C4-2B (cell line): ENCODE results near the gene CPA2.

ENCODE experiments used
- H3K27ac ChIP-seq: fragments of 450-650 bp; 2 replicates; pipeline ENCODE4 v1.5.1; 2017
- ZFX ChIP-seq: fragments of 450-650 bp; IDR thresholded peaks from 2 replicates; pipeline ENCODE4 v1.6.1; 2017
- TF ChIP-seq, protein P1 (sequence below): fragments of 450-650 bp; conservative IDR thresholded peaks from 2 replicates; pipeline ENCODE4 v1.5.1; 2017; ENCODE audit warnings: mild to moderate bottlenecking

The CPA2 gene

GRCh38 chr7:130273081-130273932, 6.6 kb downstream of the CPA2 start:
- no peak for TF ChIP-seq ZFX
- TF ChIP-seq, protein P1, sequence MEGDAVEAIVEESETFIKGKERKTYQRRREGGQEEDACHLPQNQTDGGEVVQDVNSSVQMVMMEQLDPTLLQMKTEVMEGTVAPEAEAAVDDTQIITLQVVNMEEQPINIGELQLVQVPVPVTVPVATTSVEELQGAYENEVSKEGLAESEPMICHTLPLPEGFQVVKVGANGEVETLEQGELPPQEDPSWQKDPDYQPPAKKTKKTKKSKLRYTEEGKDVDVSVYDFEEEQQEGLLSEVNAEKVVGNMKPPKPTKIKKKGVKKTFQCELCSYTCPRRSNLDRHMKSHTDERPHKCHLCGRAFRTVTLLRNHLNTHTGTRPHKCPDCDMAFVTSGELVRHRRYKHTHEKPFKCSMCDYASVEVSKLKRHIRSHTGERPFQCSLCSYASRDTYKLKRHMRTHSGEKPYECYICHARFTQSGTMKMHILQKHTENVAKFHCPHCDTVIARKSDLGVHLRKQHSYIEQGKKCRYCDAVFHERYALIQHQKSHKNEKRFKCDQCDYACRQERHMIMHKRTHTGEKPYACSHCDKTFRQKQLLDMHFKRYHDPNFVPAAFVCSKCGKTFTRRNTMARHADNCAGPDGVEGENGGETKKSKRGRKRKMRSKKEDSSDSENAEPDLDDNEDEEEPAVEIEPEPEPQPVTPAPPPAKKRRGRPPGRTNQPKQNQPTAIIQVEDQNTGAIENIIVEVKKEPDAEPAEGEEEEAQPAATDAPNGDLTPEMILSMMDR: no peak

GRCh38 chr7:130273933-130274255, 7.2 kb downstream of the CPA2 start:
- TF ChIP-seq ZFX: no peak
- H3K27ac ChIP-seq: no peak overlapping the region

More at GRCh38 chr7:130273081-130273932, 6.6 kb downstream of the CPA2 start:
- no peak overlapping the region for H3K27ac ChIP-seq

DNA sequence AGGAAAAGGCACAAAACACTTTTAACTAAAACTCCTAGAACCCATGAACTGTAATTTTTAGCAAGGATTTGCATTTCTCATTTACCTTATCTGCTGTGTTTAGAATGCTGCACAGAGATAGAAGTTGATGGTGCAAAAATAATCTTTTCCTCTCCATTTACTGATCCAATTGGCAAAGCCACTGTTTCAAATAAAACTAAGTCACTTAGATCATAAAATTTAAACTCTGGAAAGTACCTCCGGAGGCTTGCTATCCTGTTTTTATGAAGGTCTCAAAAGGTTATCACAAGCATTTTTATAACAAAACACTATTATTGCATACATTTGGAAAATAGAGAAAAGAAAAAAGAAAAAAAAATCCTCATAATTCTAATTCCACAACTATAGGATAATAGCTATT, 7.6 kb downstream of the CPA2 start:
- no peak for TF ChIP-seq ZFX
- TF ChIP-seq, protein P1: no peak
- no peak overlapping the region for H3K27ac ChIP-seq

- H3K27ac ChIP-seq: no peak overlapping the region
These were observed 8.4 kb downstream of the CPA2 start for GRCh38 chr7:130274983-130275591.

GRCh38 chr7:130275826-130276297, 9.2 kb downstream of the CPA2 start:
- TF ChIP-seq, protein P1: no peak
- TF ChIP-seq ZFX: no peak
- H3K27ac ChIP-seq: no peak overlapping the region

More at GRCh38 chr7:130274983-130275591, 8.4 kb downstream of the CPA2 start:
- no peak for TF ChIP-seq ZFX
- TF ChIP-seq, protein P1: no peak

- no peak for TF ChIP-seq ZFX
- TF ChIP-seq, protein P1: no peak
- no peak overlapping the region for H3K27ac ChIP-seq
These were observed 10.4 kb downstream of the CPA2 start for GRCh38 chr7:130276796-130277762.
